Fibroblast of skin of right quadriceps (primary cell): ENCODE results near the gene HOXD13.

ENCODE experiments used
- DNase-seq: peaks from one replicate; pipeline ENCODE4 v3.0.0-alpha.2; 2013

Gene HOXD13

GRCh38 chr2:176092270-176093144 lies at the start of gene HOXD13:
Gene HOXD13 (plus strand): TSS chr2:176092721. CDS start chr2:176092891, 170 bp downstream.
- DNase-seq = no peak

GRCh38 chr2:176056406-176056805 lies 36.1 kb upstream of the HOXD13 start:
- peak; percentile 12 for DNase-seq

- no peak for DNase-seq
Measured at GRCh38 chr2:176063958-176064357, 28.6 kb upstream of the HOXD13 start.

- DNase-seq = no peak
Measured at GRCh38 chr2:176066645-176067588, 25.6 kb upstream of the HOXD13 start.

- DNase-seq = no peak
Measured at GRCh38 chr2:176067589-176068418, 24.7 kb upstream of the HOXD13 start.

GRCh38 chr2:176068419-176068832 lies 24.1 kb upstream of the HOXD13 start:
- no peak for DNase-seq

GRCh38 chr2:176071330-176072291 lies 20.9 kb upstream of the HOXD13 start:
- no peak for DNase-seq

- DNase-seq = no peak
Measured at GRCh38 chr2:176072292-176072669, 20.2 kb upstream of the HOXD13 start.

GRCh38 chr2:176072951-176073904 lies 19.3 kb upstream of the HOXD13 start:
- DNase-seq = no peak

- no peak for DNase-seq
Measured at GRCh38 chr2:176074919-176075425, 17.5 kb upstream of the HOXD13 start.

- DNase-seq = no peak
Measured at GRCh38 chr2:176075481-176075880, 17.0 kb upstream of the HOXD13 start.

- DNase-seq = no peak
Measured at GRCh38 chr2:176076063-176076462, 16.5 kb upstream of the HOXD13 start.

- no peak for DNase-seq
Measured at GRCh38 chr2:176076796-176077195, 15.7 kb upstream of the HOXD13 start.

GRCh38 chr2:176078541-176079284 lies 13.8 kb upstream of the HOXD13 start:
- no peak for DNase-seq

GRCh38 chr2:176079285-176079830 lies 13.2 kb upstream of the HOXD13 start:
- no peak for DNase-seq

GRCh38 chr2:176079831-176080539 lies 12.5 kb upstream of the HOXD13 start:
- DNase-seq = peak; percentile 59

GRCh38 chr2:176080540-176081375 lies 11.8 kb upstream of the HOXD13 start:
- DNase-seq = no peak
